HL-60/S4 treated with retinoic acid at 250 ng/mL for 4 days and 3 days (cell line): Measurements from ENCODE around the gene NCOR1.
"Not testable (repeated sequence)": the region's sequence is repeated elsewhere in the genome, so short reads cannot be mapped to it uniquely, and the experiment has no call there.

ENCODE experiments used
- in situ Hi-C: fragments of 300-500 bp; cut with MboI; formaldehyde crosslinking; loops from 2 replicates; pipeline ENCODE4 v1.7.0; 2022; ENCODE audit warnings: low sequenced_read_pairs

NCOR1 gene

GRCh38 chr17:16101440-16101839, 113.9 kb downstream of the NCOR1 start:
- in situ Hi-C loops: no loop called here

GRCh38 chr17:16100737-16101400, 114.5 kb downstream of the NCOR1 start:
- in situ Hi-C loops: no loop called here

GRCh38 chr17:16091773-16092172, 123.6 kb downstream of the NCOR1 start:
- in situ Hi-C loops: no loop called here

GRCh38 chr17:16086957-16087356, 128.4 kb downstream of the NCOR1 start:
- in situ Hi-C loops: no loop called here

GRCh38 chr17:16085066-16085699, 130.2 kb downstream of the NCOR1 start:
- in situ Hi-C loops: no loop called here

GRCh38 chr17:16083223-16083622, 132.1 kb downstream of the NCOR1 start:
- in situ Hi-C loops: no loop called here

GRCh38 chr17:16081507-16082087, 133.7 kb downstream of the NCOR1 start:
- in situ Hi-C loops: no loop called here

GRCh38 chr17:16080366-16080765, 135.0 kb downstream of the NCOR1 start:
- in situ Hi-C loops: no loop called here

GRCh38 chr17:16075949-16076348, 139.4 kb downstream of the NCOR1 start:
- in situ Hi-C loops: no loop called here

GRCh38 chr17:16074423-16074822, 140.9 kb downstream of the NCOR1 start:
- in situ Hi-C loops: no loop called here

GRCh38 chr17:16073845-16074244, 141.5 kb downstream of the NCOR1 start:
- in situ Hi-C loops: no loop called here

GRCh38 chr17:16072031-16072430, 143.3 kb downstream of the NCOR1 start:
- in situ Hi-C loops: no loop called here

- in situ Hi-C loops: no loop called here
Measured at GRCh38 chr17:16068323-16068722, 147.0 kb downstream of the NCOR1 start.

GRCh38 chr17:16066125-16066524, 149.2 kb downstream of the NCOR1 start:
- in situ Hi-C loops: no loop called here

- in situ Hi-C loops: no loop called here
Measured at GRCh38 chr17:16061631-16062030, 153.7 kb downstream of the NCOR1 start.

GRCh38 chr17:16055139-16055538, 160.2 kb downstream of the NCOR1 start:
- in situ Hi-C loops: not testable (repeated sequence)

GRCh38 chr17:16052486-16052885, 162.8 kb downstream of the NCOR1 start:
- in situ Hi-C loops: no loop called here

- in situ Hi-C loops: no loop called here
Measured at GRCh38 chr17:16050844-16051243, 164.5 kb downstream of the NCOR1 start.

- in situ Hi-C loops: no loop called here
Measured at GRCh38 chr17:16048811-16049449, 166.4 kb downstream of the NCOR1 start.

GRCh38 chr17:16046966-16047365, 168.4 kb downstream of the NCOR1 start:
- in situ Hi-C loops: no loop called here

- in situ Hi-C loops: no loop called here
Measured at GRCh38 chr17:16044487-16044886, 170.8 kb downstream of the NCOR1 start.

- in situ Hi-C loops: no loop called here
Measured at GRCh38 chr17:16040710-16041251, 174.6 kb downstream of the NCOR1 start.
